HG02763 (cell line): ENCODE results near the gene SMARCD3.

ENCODE experiments used
- ATAC-seq: cut with Tn5 transposase; IDR thresholded peaks from one replicate; pipeline ENCODE4 v1.9.1; 2021; ENCODE audit warnings: mild to moderate bottlenecking, moderate library complexity; ENCODE audit not compliant: unreplicated experiment

Gene SMARCD3

GRCh38 chr7:151272877-151273276 lies 24.4 kb upstream of the SMARCD3 start:
- ATAC-seq: no peak

- no peak for ATAC-seq
Observed at GRCh38 chr7:151272405-151272804, 23.9 kb upstream of the SMARCD3 start.

GRCh38 chr7:151271699-151272355 lies 23.3 kb upstream of the SMARCD3 start:
- no peak for ATAC-seq

GRCh38 chr7:151269511-151269910 lies 21.0 kb upstream of the SMARCD3 start:
- ATAC-seq: no peak

- ATAC-seq: no peak
Observed at GRCh38 chr7:151265351-151265931, 16.9 kb upstream of the SMARCD3 start.

GRCh38 chr7:151264615-151265014 lies 16.1 kb upstream of the SMARCD3 start:
- ATAC-seq: no peak

- no peak for ATAC-seq
Observed at GRCh38 chr7:151261529-151261928, 13.0 kb upstream of the SMARCD3 start.

GRCh38 chr7:151260883-151261282 lies 12.4 kb upstream of the SMARCD3 start:
- ATAC-seq: no peak

GRCh38 chr7:151260471-151260870 lies 12.0 kb upstream of the SMARCD3 start:
- no peak for ATAC-seq

GRCh38 chr7:151257990-151258389 lies 9.5 kb upstream of the SMARCD3 start:
- no peak for ATAC-seq

- ATAC-seq: no peak
Observed at GRCh38 chr7:151256410-151257045, 8.0 kb upstream of the SMARCD3 start.

GRCh38 chr7:151255390-151255789 lies 6.9 kb upstream of the SMARCD3 start:
- ATAC-seq: no peak

GRCh38 chr7:151254851-151255250 lies 6.4 kb upstream of the SMARCD3 start:
- ATAC-seq: no peak

- no peak for ATAC-seq
Observed at GRCh38 chr7:151254316-151254715, 5.8 kb upstream of the SMARCD3 start.

GRCh38 chr7:151252961-151253711 lies 4.6 kb upstream of the SMARCD3 start:
- no peak for ATAC-seq

GRCh38 chr7:151252561-151252835 lies 4.0 kb upstream of the SMARCD3 start:
- ATAC-seq: no peak

- no peak for ATAC-seq
Observed at GRCh38 chr7:151251689-151252560, 3.4 kb upstream of the SMARCD3 start.

GRCh38 chr7:151251328-151251688 lies 2.8 kb upstream of the SMARCD3 start:
- no peak for ATAC-seq

GRCh38 chr7:151250181-151251132 lies 2.0 kb upstream of the SMARCD3 start:
- ATAC-seq: no peak

GRCh38 chr7:151249732-151250072 lies 1.2 kb upstream of the SMARCD3 start:
- ATAC-seq: no peak
